Fibroblast of skin of right quadriceps (primary cell): Measurements from ENCODE around the gene CHRM1.
A peak's percentile ranks its signal among the peaks of the same experiment; 100 is the strongest.
"Not testable (repeated sequence)": the region's sequence is repeated elsewhere in the genome, so short reads cannot be mapped to it uniquely, and the experiment has no call there.

Experiments used
- DNase-seq: peaks from one replicate; pipeline ENCODE4 v3.0.0-alpha.2; 2013

Gene CHRM1

DNA sequence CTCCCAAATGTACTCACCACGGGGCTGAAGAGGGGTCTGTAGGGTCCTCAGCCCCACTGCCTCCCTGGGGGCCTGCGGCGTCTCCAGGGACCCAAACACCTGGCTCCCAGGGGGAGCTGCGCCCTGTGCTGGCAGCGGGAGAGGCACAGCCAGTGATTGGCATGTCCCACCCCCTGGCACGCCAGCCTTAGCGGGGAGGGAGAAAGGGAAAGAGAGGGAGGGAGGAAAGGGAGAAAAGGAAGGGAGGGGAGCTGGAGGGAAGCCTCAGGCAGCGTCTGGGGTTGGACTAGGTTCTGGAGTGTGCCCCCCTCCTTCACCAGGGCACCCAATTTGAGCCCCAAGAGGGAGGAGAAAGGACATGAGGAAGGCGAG lies at the start of gene CHRM1:
CHRM1 (minus strand) TSS at position 163 of the 372 bp plus-strand sequence. CDS start 10,263 bp downstream, outside the sequence.
- DNase-seq: no peak

GRCh38 chr11:62965574-62965973 lies 44.4 kb upstream of the CHRM1 start:
- no peak for DNase-seq

GRCh38 chr11:62962391-62962790 lies 41.2 kb upstream of the CHRM1 start:
- no peak for DNase-seq

DNA sequence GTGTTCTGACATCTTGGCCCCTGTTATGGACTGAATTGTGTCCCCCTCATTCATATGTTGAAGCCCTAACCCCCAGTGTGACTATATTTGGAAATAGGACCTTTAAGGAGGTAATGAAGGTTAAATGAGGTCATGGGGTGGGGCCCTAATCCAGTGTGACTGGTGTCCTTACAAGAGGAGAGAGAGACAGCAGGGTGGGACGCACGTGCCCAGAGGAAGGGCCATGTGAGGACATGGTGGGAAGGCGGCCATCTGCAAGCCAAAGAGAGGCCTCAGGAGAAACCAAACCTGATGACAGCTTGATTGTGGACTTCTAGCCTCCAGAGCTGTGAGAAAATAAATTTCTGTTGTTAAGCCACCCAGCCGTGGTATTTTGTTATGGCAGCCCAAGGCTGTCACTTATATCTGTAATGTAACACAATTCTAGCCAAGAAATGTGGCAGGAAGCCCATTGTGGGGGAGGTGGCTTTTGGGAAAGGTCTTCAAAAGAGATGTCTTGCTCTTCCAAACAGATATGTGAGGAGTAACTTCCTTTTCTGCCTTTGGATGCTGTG lies 39.9 kb upstream of the CHRM1 start:
- DNase-seq: no peak

DNA sequence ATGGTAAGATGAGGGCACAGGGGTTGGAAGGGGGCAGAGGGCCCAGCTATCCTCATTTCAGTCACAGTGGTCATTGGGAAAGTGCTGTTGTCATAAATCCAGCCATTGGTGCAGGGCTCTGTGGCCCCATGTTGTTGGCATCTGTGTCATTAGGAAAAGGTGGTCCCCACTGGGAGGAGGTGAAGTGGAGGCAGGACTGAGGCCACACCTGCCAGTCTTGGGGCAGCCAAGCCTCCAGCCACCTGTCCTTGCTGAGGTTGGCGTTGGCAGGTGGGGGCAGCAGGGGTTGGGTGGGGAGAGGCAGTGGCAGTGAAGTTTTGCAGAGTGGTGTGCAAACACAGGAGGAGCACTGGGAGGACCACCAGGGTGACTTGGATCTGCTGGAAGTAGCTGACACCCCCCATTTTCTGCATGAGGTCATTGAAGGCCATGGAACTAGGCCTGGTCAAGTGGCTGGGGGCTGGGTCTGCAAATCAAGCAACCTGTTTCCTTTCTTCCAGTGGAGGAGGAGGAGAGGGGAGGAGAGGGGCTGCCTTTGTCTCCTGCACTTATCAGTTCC lies 38.3 kb upstream of the CHRM1 start:
- DNase-seq: no peak

DNA sequence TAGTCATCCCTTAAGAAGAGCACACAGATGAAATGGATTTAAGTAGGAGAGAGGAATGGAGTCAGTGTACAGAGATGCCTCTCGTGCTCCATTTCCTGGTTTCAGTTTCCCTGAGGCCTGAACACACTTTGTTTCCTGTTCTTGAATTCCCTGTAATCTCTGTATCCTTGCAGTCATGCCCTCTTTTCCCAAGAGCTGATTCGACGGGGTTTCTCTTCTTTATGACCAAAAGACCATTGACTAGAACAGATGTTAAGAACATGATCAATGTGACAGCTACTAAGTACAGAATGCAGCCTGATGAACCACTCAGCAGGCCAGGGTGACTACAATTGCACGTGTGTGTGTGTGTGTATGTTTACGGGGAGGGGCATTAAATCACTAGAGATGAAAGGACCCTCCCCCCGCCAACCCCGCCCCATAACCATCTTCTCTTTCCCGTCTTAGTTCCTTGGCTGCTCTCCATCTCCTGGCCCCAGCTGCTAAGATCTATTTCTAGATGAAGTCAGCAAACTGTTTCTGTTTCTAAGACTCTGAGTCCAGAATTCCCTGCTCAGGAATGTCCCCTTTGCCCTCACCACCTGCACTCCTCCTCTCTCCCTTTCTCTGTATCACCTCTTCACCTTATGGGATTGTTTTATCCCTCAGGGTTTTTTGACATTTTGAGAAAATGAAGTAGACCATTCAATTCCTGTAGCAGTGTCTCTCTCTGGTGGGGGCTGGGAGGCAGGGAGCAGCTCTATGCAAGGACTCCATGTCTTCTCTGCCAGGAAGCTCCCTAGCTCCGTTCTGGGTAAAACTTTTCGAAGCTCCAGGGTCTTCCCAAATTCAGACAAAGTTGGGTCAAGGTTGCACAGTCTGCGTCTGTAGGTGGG lies 37.6 kb upstream of the CHRM1 start:
- peak; percentile 49 for DNase-seq

GRCh38 chr11:62957147-62957546 lies 36.0 kb upstream of the CHRM1 start:
- DNase-seq: no peak

- DNase-seq: no peak
These were observed 33.3 kb upstream of the CHRM1 start for GRCh38 chr11:62954478-62954877.

DNA sequence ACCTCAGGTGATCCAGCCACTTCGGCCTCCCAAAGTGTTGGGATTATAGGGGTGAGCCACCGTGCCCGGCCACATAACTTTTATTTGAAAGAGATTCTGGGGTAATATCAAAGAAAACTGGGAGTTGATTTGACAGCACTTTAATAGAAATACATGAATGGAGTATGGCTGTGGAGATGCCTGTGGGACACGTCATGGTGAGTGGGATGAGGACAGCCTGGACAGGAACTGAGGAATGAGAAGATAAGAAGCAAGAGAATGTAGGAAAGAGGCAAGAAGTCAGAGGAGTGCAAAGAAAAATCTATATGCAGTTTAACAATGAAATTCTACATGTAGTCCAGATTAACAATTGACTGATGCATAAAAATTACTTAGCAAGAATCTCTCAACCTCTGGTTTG lies 32.6 kb upstream of the CHRM1 start:
- DNase-seq: no peak

GRCh38 chr11:62948765-62949320 lies 27.7 kb upstream of the CHRM1 start:
- DNase-seq: no peak

DNA sequence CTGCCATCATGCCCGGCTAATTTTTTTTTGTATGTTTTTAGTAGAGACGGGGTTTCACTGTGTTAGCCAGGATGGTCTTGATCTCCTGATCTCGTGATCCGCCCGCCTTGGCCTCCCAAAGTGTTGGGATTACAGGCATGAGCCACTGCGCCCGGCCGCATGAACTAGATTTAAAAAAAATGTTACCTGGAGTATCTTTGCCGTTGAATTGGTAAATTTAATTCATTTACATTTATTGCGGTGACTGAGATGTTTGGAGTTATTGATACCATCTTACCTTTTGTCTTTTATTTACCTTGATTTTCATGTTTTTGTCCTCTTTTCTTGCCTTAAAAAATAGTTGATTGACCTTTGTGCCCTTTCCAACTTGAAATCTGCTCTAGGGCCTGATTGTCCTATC lies 24.4 kb upstream of the CHRM1 start:
- not testable (repeated sequence) for DNase-seq

DNA sequence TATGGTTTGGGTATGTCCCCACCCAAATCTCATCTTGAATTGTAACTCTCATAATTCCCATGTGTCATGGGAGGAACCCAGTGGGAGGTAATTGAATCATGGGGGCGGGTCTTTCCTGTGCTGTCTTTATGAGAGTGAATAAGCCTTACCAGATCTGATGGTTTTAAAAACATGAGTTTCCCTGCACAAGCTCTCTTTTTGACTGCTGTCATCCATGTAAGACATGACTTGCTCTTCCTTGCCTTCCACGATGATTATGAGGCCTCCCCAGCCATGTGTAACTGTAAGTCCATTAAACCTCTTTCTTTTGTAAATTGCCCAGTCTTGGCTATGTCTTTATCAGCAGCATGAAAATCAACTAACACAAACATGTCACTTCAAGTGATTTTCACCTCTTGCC lies 16.4 kb upstream of the CHRM1 start:
- not testable (repeated sequence) for DNase-seq

DNA sequence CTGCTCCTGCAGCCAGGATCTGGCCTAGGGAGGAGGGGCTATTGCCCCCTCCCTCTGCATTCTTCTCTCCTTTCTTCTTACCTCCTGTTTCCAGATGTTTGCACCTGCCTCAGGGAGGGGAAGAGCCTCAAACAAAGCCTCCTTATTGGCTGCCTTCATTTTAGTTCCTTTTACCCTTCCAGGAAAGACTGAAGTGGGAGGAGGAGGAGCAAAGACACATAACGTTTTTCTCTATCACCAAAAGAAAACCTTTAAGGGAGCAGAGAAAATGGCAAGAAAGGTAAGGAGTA lies 13.3 kb upstream of the CHRM1 start:
- no peak for DNase-seq

- DNase-seq: no peak
These were observed 12.8 kb upstream of the CHRM1 start for GRCh38 chr11:62933750-62934495.

GRCh38 chr11:62933285-62933684 lies 12.1 kb upstream of the CHRM1 start:
- DNase-seq: no peak

GRCh38 chr11:62931499-62932278 lies 10.5 kb upstream of the CHRM1 start:
- no peak for DNase-seq

- DNase-seq: no peak
These were observed 9.5 kb upstream of the CHRM1 start for GRCh38 chr11:62930666-62931065.

DNA sequence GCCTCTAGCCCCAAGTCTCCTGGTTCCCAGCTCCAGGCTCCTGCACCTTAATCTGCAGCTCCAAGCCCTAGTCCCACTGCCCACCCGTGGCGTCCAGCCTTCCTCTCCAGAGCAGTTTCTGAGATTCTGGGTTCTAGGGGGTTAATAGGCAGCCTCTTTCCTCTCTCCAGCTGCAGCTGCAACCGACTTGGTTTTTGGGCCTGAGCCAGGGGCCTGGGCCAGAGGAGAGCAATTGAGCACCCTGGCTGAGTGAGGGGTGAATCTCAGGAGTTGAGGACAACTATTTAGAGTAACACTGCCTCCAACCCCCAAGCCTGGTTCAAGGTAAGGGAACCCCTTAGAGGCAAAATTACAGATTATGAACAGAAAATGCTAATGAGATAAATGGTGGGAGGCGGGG lies 9.0 kb upstream of the CHRM1 start:
- no peak for DNase-seq

- no peak for DNase-seq
These were observed 6.8 kb upstream of the CHRM1 start for GRCh38 chr11:62928011-62928410.

GRCh38 chr11:62926680-62927455 lies 5.7 kb upstream of the CHRM1 start:
- no peak for DNase-seq

DNA sequence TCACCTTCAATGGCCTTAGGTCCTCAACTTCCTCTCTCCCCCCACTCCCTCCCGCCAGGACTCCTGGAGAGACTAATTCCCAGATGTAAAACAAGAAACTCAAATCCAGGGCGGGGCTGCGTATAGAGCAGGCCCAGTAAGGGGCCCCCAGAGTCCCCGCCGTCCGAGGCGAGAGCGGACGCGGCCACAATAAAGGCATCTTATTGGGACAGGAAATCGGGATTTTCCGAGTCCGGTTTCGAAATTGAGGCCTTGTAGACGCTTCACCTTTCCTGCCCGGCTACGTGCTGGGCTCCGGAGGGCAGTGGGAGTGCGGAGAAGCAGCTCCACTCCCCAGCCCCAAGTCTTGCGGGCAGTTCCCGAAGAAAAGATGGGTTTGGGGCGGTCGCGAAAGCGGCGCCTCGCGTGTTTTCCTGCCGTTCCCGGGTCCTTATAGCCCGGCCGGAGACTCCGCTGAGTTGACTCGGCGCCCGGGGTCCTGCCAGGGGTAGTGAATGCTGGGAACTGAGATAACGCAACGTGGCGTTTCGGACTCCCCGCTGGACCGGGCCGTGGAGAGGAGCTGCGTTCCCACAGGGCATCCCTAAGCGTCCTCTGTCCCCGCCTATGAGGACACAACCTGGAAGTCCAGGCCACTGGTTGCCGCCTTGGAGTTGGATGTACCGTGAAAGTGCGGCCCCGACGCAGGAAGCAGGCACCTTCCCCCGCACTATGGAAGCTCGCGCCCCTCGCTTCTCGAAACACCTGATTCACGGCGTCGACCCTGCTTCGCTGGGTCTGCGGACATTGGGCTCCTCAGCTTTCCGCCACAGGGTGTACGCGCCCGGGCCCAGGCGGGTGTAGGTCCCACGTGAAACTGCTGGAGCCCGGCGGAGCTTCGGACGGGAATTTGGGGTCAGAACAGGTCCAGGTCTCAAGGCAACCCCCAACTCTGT lies 4.8 kb upstream of the CHRM1 start:
- DNase-seq: no peak
